Endothelial cell of umbilical vein (primary cell): ENCODE data around the gene ITGB2. TPM values are rescaled to one million over a fixed set of nuclear protein-coding genes. Genes with fewer than 3 reads are reported as not detected.

ENCODE experiments used
- BruUV-seq: library from RNA; stranded (reverse); fragments of 400-500 nt; replicated peaks from 2 replicates; lab custom pipeline; 2021; lab: Mats Ljungman, UMichigan
- CTCF ChIA-PET: fragments of 300-600, 350-600 bp; sonication (Branson Sonifier 250); formaldehyde crosslinking; loops from one replicate; lab custom pipeline; 2021; ENCODE audit warnings: antibody characterized with exemption, inconsistent platforms; lab: Charles Lee
- POLR2A ChIA-PET: fragments of 300-600, 350-600 bp; sonication (Branson Sonifier 250); formaldehyde crosslinking; loops from one replicate; lab custom pipeline; 2021; ENCODE audit warnings: antibody characterized with exemption, inconsistent platforms; lab: Charles Lee
- DNase-seq: peaks from one replicate; pipeline ENCODE4 v3.0.0-alpha.2; 2011; ENCODE audit warnings: low read depth, low spot score
- FAIRE-seq: peaks from 2 replicates; lab custom pipeline; 2011; peaks lifted over from hg19 to GRCh38; lab: Jason Lieb, UNC
- H2AFZ ChIP-seq: 2 replicates; pipeline ENCODE4 v1.6.0; 2012; ENCODE audit warnings: low read depth, low read length, control low read depth, inconsistent platforms
- H3K27ac ChIP-seq: 2 replicates; pipeline ENCODE4 v1.5.1; 2011; ENCODE audit warnings: low read depth, mild to moderate bottlenecking, control low read depth, low read length, moderate library complexity; ENCODE audit not compliant: insufficient read depth
- H3K27me3 ChIP-seq, 2 experiments: 2 replicates each; pipeline versions ENCODE4 v1.6.0 to v1.6.1; 2011; ENCODE audit warnings: low read length in 2 of 2, mixed read lengths in 1 of 2; ENCODE audit not compliant: control insufficient read depth in 2 of 2, insufficient read depth in 2 of 2
- H3K36me3 ChIP-seq, 2 experiments: 2 replicates in 1 of 2; 3 replicates in 1 of 2; pipeline ENCODE4 v1.5.1; 2011; ENCODE audit warnings: low read length in 2 of 2, mild to moderate bottlenecking in 1 of 2, moderate library complexity in 1 of 2; ENCODE audit not compliant: control insufficient read depth in 2 of 2, insufficient read depth in 2 of 2; ENCODE audit errors: extremely low read depth in 1 of 2
- H3K4me1 ChIP-seq: 3 replicates; pipeline ENCODE4 v1.5.1; 2011; ENCODE audit warnings: mild to moderate bottlenecking, low read length; ENCODE audit not compliant: control insufficient read depth, insufficient read depth; ENCODE audit errors: extremely low read depth
- H3K4me2 ChIP-seq: 2 replicates; pipeline ENCODE4 v1.6.1; 2011; ENCODE audit warnings: low read length, control low read depth, mixed read lengths; ENCODE audit not compliant: insufficient read depth
- H3K4me3 ChIP-seq, 3 experiments: fragments of 200-600 bp in 1 of 3; sonication (generic), shearing (Covaris generic) in 1 of 3; replicated peaks in 1 of 3; 2 replicates each; pipeline ENCODE4 v1.5.1; 2011 to 2016; ENCODE audit warnings: control low read depth in 3 of 3, low read length in 3 of 3, mild to moderate bottlenecking in 2 of 3, inconsistent platforms in 1 of 3, low read depth in 1 of 3, moderate library complexity in 1 of 3; ENCODE audit not compliant: insufficient read depth in 1 of 3
- H3K79me2 ChIP-seq: 2 replicates; pipeline ENCODE4 v1.6.0; 2012; ENCODE audit warnings: low read length, inconsistent platforms; ENCODE audit not compliant: control insufficient read depth, insufficient read depth
- H3K9ac ChIP-seq: replicated peaks from 2 replicates; pipeline ENCODE3; 2011; ENCODE audit warnings: low read length, control low read depth; ENCODE audit not compliant: insufficient read depth; ENCODE audit errors: extremely low read depth
- H3K9me1 ChIP-seq: replicated peaks from 3 replicates; pipeline ENCODE4 v1.6.0; 2011; ENCODE audit warnings: mild to moderate bottlenecking, low read length; ENCODE audit not compliant: control insufficient read depth, insufficient read depth; ENCODE audit errors: extremely low read depth
- H3K9me3 ChIP-seq: replicated peaks from 2 replicates; pipeline ENCODE4 v1.5.1; 2012; ENCODE audit warnings: low read length, inconsistent platforms; ENCODE audit not compliant: control insufficient read depth, insufficient read depth
- H4K20me1 ChIP-seq: replicated peaks from 2 replicates; pipeline ENCODE3; 2011; ENCODE audit warnings: mild to moderate bottlenecking, low read length; ENCODE audit not compliant: control insufficient read depth, insufficient read depth; ENCODE audit errors: extremely low read depth
- CTCF ChIP-seq, 2 donors: IDR thresholded peaks; 1 replicate in 1 of 2; 2 replicates in 1 of 2; pipeline ENCODE4 v1.5.1; 2011; ENCODE audit warnings: low read length in 2 of 2, mild to moderate bottlenecking in 2 of 2, moderate library complexity in 2 of 2, control low read depth in 1 of 2, inconsistent platforms in 1 of 2, low read depth in 1 of 2; ENCODE audit not compliant: insufficient read depth in 1 of 2; ENCODE audit errors: extremely low read depth in 1 of 2
- EZH2 ChIP-seq: IDR thresholded peaks from 2 replicates; pipeline ENCODE4 v1.6.1; 2012; ENCODE audit warnings: borderline replicate concordance, low read depth, mild to moderate bottlenecking, moderate library complexity, low read length, inconsistent platforms; ENCODE audit not compliant: severe bottlenecking
- FOS ChIP-seq: IDR thresholded peaks from 2 replicates; pipeline ENCODE4 v1.6.1; 2011; ENCODE audit warnings: mild to moderate bottlenecking, low read length, moderate library complexity, borderline replicate concordance; ENCODE audit not compliant: insufficient read depth
- GATA2 ChIP-seq: IDR thresholded peaks from 2 replicates; pipeline ENCODE4 v1.7.0; 2011; ENCODE audit warnings: low read depth, mild to moderate bottlenecking, moderate library complexity, mixed read lengths, low read length; ENCODE audit not compliant: insufficient read length, insufficient read depth
- JUN ChIP-seq: IDR thresholded peaks from 2 replicates; pipeline ENCODE4 v1.6.1; 2011; ENCODE audit warnings: borderline replicate concordance, low read depth; ENCODE audit not compliant: insufficient read length, insufficient read depth
- MAX ChIP-seq: IDR thresholded peaks from 2 replicates; pipeline ENCODE4 v1.6.1; 2011; ENCODE audit not compliant: insufficient read depth, insufficient read length
- MYC ChIP-seq: IDR thresholded peaks from one replicate; pipeline ENCODE4 v1.6.1; 2011; ENCODE audit warnings: mild to moderate bottlenecking, low read depth, low read length
- POLR2A ChIP-seq: IDR thresholded peaks from 2 replicates; pipeline ENCODE4 v1.6.1; 2012; ENCODE audit warnings: low read depth, mild to moderate bottlenecking, control low read depth, low read length
- POLR2AphosphoS5 ChIP-seq: IDR thresholded peaks from 2 replicates; pipeline ENCODE4 v1.6.1; 2012; ENCODE audit warnings: low read depth, mild to moderate bottlenecking, control low read depth, low read length, moderate library complexity; ENCODE audit not compliant: insufficient read depth
- dilution Hi-C: fragments of 300-500 bp; cut with MboI; formaldehyde crosslinking; loops from one replicate; pipeline ENCODE4 v1.15.0; 2019; ENCODE audit warnings: low sequenced_read_pairs; ENCODE audit not compliant: extremely low pct_ligation_motif_present
- intact Hi-C: fragments of 100-400 bp; cut with micrococcal nuclease; formaldehyde crosslinking; loops from one replicate; pipeline ENCODE4 v1.10.0; 2022
- polyA plus RNA-seq, 4 experiments: library from polyadenylated mRNA; depleted of rRNA in 3 of 4; stranded (reverse) in 3 of 4; unstranded in 1 of 4; fragments of >200 nt; gene quantifications; 2 replicates each; pipeline versions ENCODE4 v1.2.1 to v1.2.3, GENCODE V29; 2011 to 2012; ENCODE audit warnings: missing spikeins in 1 of 4
- total RNA-seq: library from RNA; stranded (reverse); gene quantifications from 2 replicates; pipeline ENCODE4 v1.2.3, GENCODE V29; 2021

Gene ITGB2
- total and polyA plus RNA-seq, 2 donors (not counting 3 experiments of a cell fraction or from before 2014, with no cell fraction given), result 0.39 to 0.91 TPM

GRCh38 chr21:44944596-44944995 is 23.9 kb upstream of the ITGB2 start:
- H3K4me3 ChIP-seq, result no peak overlapping the region
- no peaks in the 10 kb centered on the region for H3K9me1 ChIP-seq
- no peak overlapping the region for H2AFZ ChIP-seq
- peaks cover 14% of the 10 kb centered on the region for H3K4me1 ChIP-seq
- H3K9ac ChIP-seq, result no peak overlapping the region
- no peaks in the 10 kb centered on the region for H4K20me1 ChIP-seq
- dilution Hi-C loops, result loop anchor here (25.0 kb wide), 1 partner anchor 193 kb away; no protein-coding TSS in a partner anchor
- TF ChIP-seq POLR2A (no peak), MAX (no peak), FOS (no peak), CTCF (IDR thresholded peaks at IDR 0.05; ENCODE audit: extremely low read depth in 1 of 2, insufficient read depth in 1 of 2, low read depth in 1 of 2, low read length in 2 of 2) (no peak), POLR2AphosphoS5 (no peak), MYC (no peak), EZH2 (no peak), JUN (no peak), GATA2 (no peak)
- H3K79me2 ChIP-seq, result peaks cover 65% of the 10 kb centered on the region
- no peak overlapping the region for H3K27ac ChIP-seq
- POLR2A ChIA-PET, result no interaction called here
- H3K36me3 ChIP-seq, result peaks cover 7 to 15% of the 10 kb centered on the region in 2 experiments
- no peak overlapping the region for H3K4me2 ChIP-seq
- CTCF ChIA-PET, result interaction anchor here (1.2 to 11.8 kb wide), 4 partner anchors 9 to 194 kb away, joined by 3 to 330 read pairs (median 112); no protein-coding TSS in a partner anchor
- DNase-seq (no peak), FAIRE-seq (no peak)
- intact Hi-C loops, result no loop called here
- BruUV-seq, result no TSS peak
- H3K9me3 ChIP-seq, result no peaks in the 10 kb centered on the region
- no peaks in the 10 kb centered on the region for H3K27me3 ChIP-seq
